Natural killer cell (primary cell): ENCODE results near the gene ADAMTS17. TPM values are rescaled to one million over a fixed set of nuclear protein-coding genes. Genes with fewer than 3 reads are reported as not detected.

ENCODE experiments used
- ATAC-seq, 3 donors: fragments of 150-1000 bp in 2 of 3; fragments of 200-7000 bp in 1 of 3; cut with Tn5 transposase; 1 replicate in 1 of 3; 2 replicates in 2 of 3; pipeline ENCODE4 v1.10.0; 2021; ENCODE audit warnings: mild to moderate bottlenecking in 2 of 3, moderate library complexity in 2 of 3
- DNase-seq, 2 donors: peaks; one replicate each; pipeline versions ENCODE4 v3.0.0 to v3.0.0-alpha.2; 2013 to 2021; ENCODE audit warnings: mixed read lengths in 1 of 2
- H3K27ac ChIP-seq: one replicate; pipeline ENCODE4 v1.5.1; 2013; ENCODE audit warnings: mild to moderate bottlenecking, low read length
- H3K27me3 ChIP-seq: one replicate; pipeline ENCODE4 v1.6.1; 2013; ENCODE audit warnings: low read length; ENCODE audit not compliant: control insufficient read depth, insufficient read depth
- H3K36me3 ChIP-seq: one replicate; pipeline ENCODE4 v1.6.1; 2013; ENCODE audit warnings: low read length; ENCODE audit not compliant: control insufficient read depth, insufficient read depth
- H3K4me1 ChIP-seq: one replicate; pipeline ENCODE4 v1.6.1; 2013; ENCODE audit warnings: low read length; ENCODE audit not compliant: control insufficient read depth, insufficient read depth
- H3K4me3 ChIP-seq: one replicate; pipeline ENCODE4 v1.5.1; 2013; ENCODE audit warnings: low read length
- H3K9me3 ChIP-seq: one replicate; pipeline ENCODE4 v1.6.1; 2013; ENCODE audit warnings: low read length; ENCODE audit not compliant: control insufficient read depth, insufficient read depth
- H3K27ac Mint-ChIP-seq, 2 donors: one replicate each; pipeline ENCODE4 v1.8.0; 2022; ENCODE audit warnings: mild to moderate bottlenecking in 2 of 2, mixed read lengths in 2 of 2, moderate library complexity in 1 of 2
- H3K27me3 Mint-ChIP-seq, 2 donors: one replicate each; pipeline ENCODE4 v1.8.0; 2022; ENCODE audit warnings: low read depth in 2 of 2, mixed read lengths in 2 of 2
- H3K36me3 Mint-ChIP-seq: one replicate; pipeline ENCODE4 v1.8.0; 2022; ENCODE audit warnings: mixed read lengths
- H3K4me1 Mint-ChIP-seq, 2 donors: one replicate each; pipeline ENCODE4 v1.8.0; 2022; ENCODE audit warnings: mixed read lengths in 2 of 2
- H3K4me3 Mint-ChIP-seq: one replicate; pipeline ENCODE4 v1.8.0; 2022; ENCODE audit warnings: mild to moderate bottlenecking, moderate library complexity, mixed read lengths
- H3K9me3 Mint-ChIP-seq, 2 donors: one replicate each; pipeline ENCODE4 v1.8.0; 2022; ENCODE audit warnings: mixed read lengths in 2 of 2
- WGBS: methylation state at CpG from one replicate; pipeline ENCODE4 v1.1.7; 2013; ENCODE audit warnings: missing lambda C conversion rate; ENCODE audit not compliant: insufficient coverage; 5-methylcytosine and 5-hydroxymethylcytosine counted together
- intact Hi-C: fragments of 100-400 bp; cut with micrococcal nuclease; formaldehyde crosslinking; loops from one replicate; pipeline ENCODE4 v1.14.2; 2022
- total RNA-seq, 4 donors: library from RNA; stranded (reverse); fragments of 120-200 nt in 1 of 4; gene quantifications; one replicate each; pipeline versions ENCODE4 v1.2.3 to v1.2.4, GENCODE V29; 2013 to 2022
- TF ChIP-seq, protein P1 (sequence below): fragments of 200-600 bp; IDR thresholded peaks from one replicate; pipeline ENCODE4 v1.8.0; 2022; ENCODE audit warnings: antibody characterized with exemption

Gene ADAMTS17
- total RNA-seq, 3 donors from 2014 or later (not counting 1 experiment from before 2014, with no cell fraction given): 4.8 to 9.5 (median 5.3) TPM

DNA sequence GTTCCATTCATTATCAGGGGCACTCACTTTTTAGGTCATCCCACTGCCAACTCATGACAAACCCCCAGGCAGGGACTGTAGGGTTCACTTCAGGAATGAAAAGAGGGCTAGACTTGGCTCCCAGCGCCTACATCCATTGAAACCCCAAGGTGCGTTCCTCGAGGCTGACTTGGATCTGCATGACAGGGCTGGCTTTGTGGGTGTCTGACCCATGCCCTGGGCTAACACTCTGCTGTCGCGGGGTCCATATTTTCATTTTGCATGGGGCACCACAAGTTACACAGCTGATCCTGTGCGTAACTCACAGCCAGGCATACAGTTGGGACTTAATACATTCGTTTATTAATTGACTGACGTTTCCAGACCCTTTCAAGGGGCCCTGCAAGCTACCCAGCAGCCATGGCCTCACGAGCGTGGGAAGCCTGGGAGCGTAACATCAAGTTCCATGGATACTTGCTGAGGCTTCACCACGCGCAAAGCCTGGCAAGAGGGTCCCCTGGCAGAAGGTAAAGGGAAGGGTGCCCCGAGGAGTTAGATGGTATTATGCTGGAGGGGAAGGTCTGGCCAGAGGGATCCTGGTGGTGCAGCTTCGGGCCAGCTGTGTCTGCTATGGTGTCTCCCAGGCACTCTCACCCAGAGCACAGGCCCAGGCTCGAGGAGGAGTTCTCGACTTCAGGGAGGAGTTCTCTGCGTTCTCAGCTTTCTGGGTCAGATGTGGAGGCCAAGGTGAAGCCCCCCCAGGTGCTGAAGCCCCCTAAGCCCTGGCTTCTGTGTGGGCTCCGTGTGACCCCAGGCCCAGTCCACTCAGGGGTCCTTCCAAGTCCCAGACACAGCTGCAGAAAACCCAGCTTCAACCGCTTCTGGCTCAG is 85.4 kb downstream of the ADAMTS17 start:
- TF ChIP-seq, protein P1, sequence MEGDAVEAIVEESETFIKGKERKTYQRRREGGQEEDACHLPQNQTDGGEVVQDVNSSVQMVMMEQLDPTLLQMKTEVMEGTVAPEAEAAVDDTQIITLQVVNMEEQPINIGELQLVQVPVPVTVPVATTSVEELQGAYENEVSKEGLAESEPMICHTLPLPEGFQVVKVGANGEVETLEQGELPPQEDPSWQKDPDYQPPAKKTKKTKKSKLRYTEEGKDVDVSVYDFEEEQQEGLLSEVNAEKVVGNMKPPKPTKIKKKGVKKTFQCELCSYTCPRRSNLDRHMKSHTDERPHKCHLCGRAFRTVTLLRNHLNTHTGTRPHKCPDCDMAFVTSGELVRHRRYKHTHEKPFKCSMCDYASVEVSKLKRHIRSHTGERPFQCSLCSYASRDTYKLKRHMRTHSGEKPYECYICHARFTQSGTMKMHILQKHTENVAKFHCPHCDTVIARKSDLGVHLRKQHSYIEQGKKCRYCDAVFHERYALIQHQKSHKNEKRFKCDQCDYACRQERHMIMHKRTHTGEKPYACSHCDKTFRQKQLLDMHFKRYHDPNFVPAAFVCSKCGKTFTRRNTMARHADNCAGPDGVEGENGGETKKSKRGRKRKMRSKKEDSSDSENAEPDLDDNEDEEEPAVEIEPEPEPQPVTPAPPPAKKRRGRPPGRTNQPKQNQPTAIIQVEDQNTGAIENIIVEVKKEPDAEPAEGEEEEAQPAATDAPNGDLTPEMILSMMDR: no peak
- Mint-ChIP-seq H3K4me1 (no peaks in the 10 kb centered on the region), H3K27ac (no peak overlapping the region), H3K9me3 (no peaks in the 10 kb centered on the region), H3K27me3 (peaks cover 1 to 6% of the 10 kb centered on the region in 2 donors), H3K4me3 (no peak overlapping the region), H3K36me3 (no peaks in the 10 kb centered on the region)
- Histone ChIP-seq H3K9me3 (no peaks in the 10 kb centered on the region), H3K27me3 (no peaks in the 10 kb centered on the region), H3K27ac (no peak overlapping the region), H3K4me3 (no peak overlapping the region), H3K4me1 (no peaks in the 10 kb centered on the region), H3K36me3 (no peaks in the 10 kb centered on the region)
- no peak for ATAC-seq
- DNase-seq: no peak
- intact Hi-C loops: no loop called here
- whole genome bisulfite sequencing: 89% methylated on average over 20 of the region's 20 CpGs

DNA sequence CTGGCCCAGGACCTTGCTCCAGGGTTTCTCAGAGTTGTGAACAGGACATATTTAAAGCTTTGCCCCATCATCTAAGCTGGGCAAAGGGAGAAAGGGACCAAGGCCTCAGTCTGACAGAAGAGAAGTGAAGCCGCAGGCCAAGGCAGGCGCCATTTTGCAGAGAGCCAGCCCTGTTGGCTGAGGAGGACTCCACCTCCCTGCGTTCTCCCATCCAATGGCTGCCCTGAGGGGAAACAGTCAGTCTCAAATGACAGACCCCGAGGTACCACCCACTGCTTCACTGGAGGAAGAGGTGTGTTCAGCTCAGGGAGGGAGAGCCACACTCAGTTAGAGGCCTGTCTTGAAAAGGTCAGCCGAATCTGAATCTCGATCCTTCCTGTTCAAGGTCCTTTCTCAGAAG is 86.1 kb downstream of the ADAMTS17 start:
- Histone ChIP-seq H3K9me3 (no peaks in the 10 kb centered on the region), H3K4me3 (no peak overlapping the region), H3K27me3 (no peaks in the 10 kb centered on the region), H3K4me1 (no peaks in the 10 kb centered on the region), H3K36me3 (no peaks in the 10 kb centered on the region), H3K27ac (no peak overlapping the region)
- no peak for ATAC-seq
- H3K9me3 Mint-ChIP-seq: no peaks in the 10 kb centered on the region
- TF ChIP-seq, protein P1: no peak
- no peaks in the 10 kb centered on the region for H3K4me1 Mint-ChIP-seq
- H3K4me3 Mint-ChIP-seq: no peak overlapping the region
- intact Hi-C loops: no loop called here
- no peaks in the 10 kb centered on the region for H3K36me3 Mint-ChIP-seq
- WGBS: 92% methylated on average over 6 of the region's 6 CpGs
- no peak for DNase-seq
- H3K27me3 Mint-ChIP-seq: peaks cover 0 to 5% of the 10 kb centered on the region in 2 donors
- no peak overlapping the region for H3K27ac Mint-ChIP-seq

DNA sequence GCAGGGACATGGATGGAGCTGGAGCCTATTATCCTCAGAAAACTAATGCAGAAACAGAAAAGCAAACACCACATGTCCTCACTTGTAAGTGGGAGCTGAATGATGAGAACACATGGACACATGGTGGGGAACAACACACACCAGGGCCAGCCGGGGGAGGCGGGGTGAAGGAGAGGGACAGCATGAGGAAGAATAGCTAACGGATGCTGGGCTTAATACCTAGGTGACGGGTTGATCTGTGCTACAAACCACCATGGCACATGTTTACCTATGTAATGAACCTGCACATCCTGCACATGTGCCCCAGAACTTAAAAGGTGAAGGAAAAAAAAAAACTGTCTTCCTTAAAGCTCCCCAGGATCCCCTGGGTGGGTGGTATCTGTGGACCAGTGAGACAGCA is 87.1 kb downstream of the ADAMTS17 start:
- no peaks in the 10 kb centered on the region for H3K36me3 Mint-ChIP-seq
- peaks cover 0 to 5% of the 10 kb centered on the region in 2 donors for H3K27me3 Mint-ChIP-seq
- TF ChIP-seq, protein P1: no peak
- intact Hi-C loops: no loop called here
- no peaks in the 10 kb centered on the region for H3K9me3 Mint-ChIP-seq
- no peaks in the 10 kb centered on the region for H3K4me1 Mint-ChIP-seq
- H3K27me3 ChIP-seq: no peaks in the 10 kb centered on the region
- no peak overlapping the region for H3K27ac ChIP-seq
- 75% methylated on average over 4 of the region's 4 CpGs for WGBS
- H3K4me3 Mint-ChIP-seq: no peak overlapping the region
- no peaks in the 10 kb centered on the region for H3K4me1 ChIP-seq
- H3K9me3 ChIP-seq: no peaks in the 10 kb centered on the region
- DNase-seq (no peak), ATAC-seq (no peak)
- no peak overlapping the region for H3K27ac Mint-ChIP-seq
- no peak overlapping the region for H3K4me3 ChIP-seq
- no peaks in the 10 kb centered on the region for H3K36me3 ChIP-seq
